ENCODE results near the gene MLX. TPM values are rescaled to one million over a fixed set of nuclear protein-coding genes. Genes with fewer than 3 reads are reported as not detected.
"Not testable (repeated sequence)": the region's sequence is repeated elsewhere in the genome, so short reads cannot be mapped to it uniquely, and the experiment has no call there.

MLX gene
- total RNA-seq, 2 experiments from 2014 or later, result 42.7 to 45.9 TPM

DNA sequence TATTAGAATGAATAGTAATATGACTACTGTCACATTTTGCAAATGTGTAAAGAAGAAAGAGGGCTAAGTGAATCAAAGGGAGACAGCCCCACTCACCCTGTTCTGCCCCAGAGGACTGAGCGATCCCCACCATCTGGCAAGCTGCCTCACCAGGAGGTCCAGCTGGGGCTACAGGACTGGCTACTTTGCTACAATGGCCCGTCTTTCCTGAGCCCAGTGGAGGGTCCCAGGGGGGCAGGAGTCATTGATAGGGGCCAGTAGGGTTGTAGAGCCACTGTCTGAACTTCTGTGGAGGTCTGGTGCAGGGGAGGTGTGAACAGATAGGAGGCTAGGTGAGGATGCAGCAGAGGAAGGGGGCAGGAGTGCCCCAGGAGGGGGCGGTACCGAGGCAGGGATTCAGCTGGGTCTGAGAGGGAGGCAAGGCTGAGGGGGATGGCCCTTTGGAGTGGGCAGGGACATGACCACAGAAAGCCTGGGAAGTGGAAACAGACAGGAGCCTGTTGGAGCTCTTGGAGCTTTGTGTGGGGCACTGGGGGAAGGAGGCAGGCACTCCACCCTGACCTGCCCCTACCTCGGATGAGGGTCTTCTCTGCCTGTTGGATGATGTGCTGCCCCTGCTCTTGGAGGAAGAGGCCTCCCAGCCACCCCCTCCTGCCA lies 10.8 kb upstream of the MLX start:
- CTCF ChIA-PET, result not testable (repeated sequence)

DNA sequence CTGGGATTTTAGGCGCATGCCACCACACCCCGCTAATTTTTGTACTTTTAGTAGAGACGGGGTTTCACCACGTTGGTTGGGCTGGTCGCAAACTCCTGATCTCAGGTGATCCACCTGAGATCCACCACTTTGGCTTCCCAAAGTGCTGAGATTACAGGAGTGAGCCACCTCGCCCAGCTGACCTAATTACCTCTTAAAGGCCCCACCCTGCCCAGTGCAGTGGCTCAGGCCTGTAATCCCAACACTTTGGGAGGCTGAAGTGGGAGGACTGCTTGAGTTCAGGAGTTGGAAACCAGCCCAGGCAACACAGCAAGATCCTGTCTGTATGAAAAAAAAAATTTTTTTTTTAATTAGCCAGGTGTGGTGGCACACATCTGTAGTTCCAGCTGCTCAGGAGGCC lies 7.8 kb upstream of the MLX start:
- ChIA-PET CTCF (interaction anchor here (1.1 to 1.4 kb wide), 2 partner anchors 10 to 19 kb away, joined by 3 read pairs; no protein-coding TSS in a partner anchor), POLR2A (interaction anchor here (1.2 kb wide), 1 partner anchor 8 kb away, joined by 4 read pairs; the partner anchor contains the start of gene MLX)
- ATAC-seq (no peak), DNase-seq (no peak)
- Mint-ChIP-seq H3K4me3 (no peak overlapping the region), H3K4me1 (ENCODE audit: low read depth) (peaks cover 31% of the 10 kb centered on the region), H3K9me3 (no peaks in the 10 kb centered on the region), H3K27ac (no peak overlapping the region), H3K27me3 (no peaks in the 10 kb centered on the region), H3K36me3 (ENCODE audit: low read depth) (peaks cover 15% of the 10 kb centered on the region)
- TF ChIP-seq, protein P1, sequence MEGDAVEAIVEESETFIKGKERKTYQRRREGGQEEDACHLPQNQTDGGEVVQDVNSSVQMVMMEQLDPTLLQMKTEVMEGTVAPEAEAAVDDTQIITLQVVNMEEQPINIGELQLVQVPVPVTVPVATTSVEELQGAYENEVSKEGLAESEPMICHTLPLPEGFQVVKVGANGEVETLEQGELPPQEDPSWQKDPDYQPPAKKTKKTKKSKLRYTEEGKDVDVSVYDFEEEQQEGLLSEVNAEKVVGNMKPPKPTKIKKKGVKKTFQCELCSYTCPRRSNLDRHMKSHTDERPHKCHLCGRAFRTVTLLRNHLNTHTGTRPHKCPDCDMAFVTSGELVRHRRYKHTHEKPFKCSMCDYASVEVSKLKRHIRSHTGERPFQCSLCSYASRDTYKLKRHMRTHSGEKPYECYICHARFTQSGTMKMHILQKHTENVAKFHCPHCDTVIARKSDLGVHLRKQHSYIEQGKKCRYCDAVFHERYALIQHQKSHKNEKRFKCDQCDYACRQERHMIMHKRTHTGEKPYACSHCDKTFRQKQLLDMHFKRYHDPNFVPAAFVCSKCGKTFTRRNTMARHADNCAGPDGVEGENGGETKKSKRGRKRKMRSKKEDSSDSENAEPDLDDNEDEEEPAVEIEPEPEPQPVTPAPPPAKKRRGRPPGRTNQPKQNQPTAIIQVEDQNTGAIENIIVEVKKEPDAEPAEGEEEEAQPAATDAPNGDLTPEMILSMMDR (IDR thresholded peaks at IDR 0.05), result no peak
- intact Hi-C loops (cut with micrococcal nuclease), result no loop called here

More for the DNA sequence above, 10.8 kb upstream of the MLX start:
- H3K27me3 Mint-ChIP-seq; DNase-seq; POLR2A ChIA-PET; H3K9me3 Mint-ChIP-seq; intact Hi-C loops (cut with micrococcal nuclease); H3K36me3 Mint-ChIP-seq (ENCODE audit: low read depth): not testable (repeated sequence)
- ATAC-seq, result peak; percentile 35
- Mint-ChIP-seq H3K4me1 (ENCODE audit: low read depth) (peaks cover 12% of the 10 kb centered on the region), H3K4me3 (peak overlapping the region; percentile 91), H3K27ac (peak overlapping the region; percentile 25)
- TF ChIP-seq, protein P1 (IDR thresholded peaks at IDR 0.05), result peak; percentile 39

DNA sequence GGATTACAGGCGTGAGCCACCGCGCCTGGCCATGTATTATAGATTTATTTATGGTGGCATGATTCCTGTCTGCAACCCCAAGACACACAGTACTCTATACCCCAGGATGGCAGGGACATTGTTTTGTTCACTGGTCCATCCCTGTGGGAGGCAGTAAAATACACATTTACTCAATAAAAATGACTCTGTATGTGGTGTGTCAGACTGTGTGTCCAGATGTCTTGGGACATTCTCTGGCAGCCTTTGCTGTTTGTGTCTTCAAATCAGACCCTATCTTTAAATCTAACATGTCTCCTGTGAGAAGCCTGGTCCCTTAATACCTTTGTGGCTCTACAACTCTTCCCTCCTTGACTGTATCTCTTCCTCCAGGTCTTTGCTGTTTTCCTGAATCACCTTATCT lies 6.7 kb upstream of the MLX start:
- no peaks in the 10 kb centered on the region for H3K27me3 Mint-ChIP-seq
- peaks cover 19% of the 10 kb centered on the region for H3K36me3 Mint-ChIP-seq (ENCODE audit: low read depth)
- peak overlapping the region; percentile 51 for H3K4me3 Mint-ChIP-seq
- ATAC-seq (no peak), DNase-seq (no peak)
- H3K27ac Mint-ChIP-seq, result no peak overlapping the region
- ChIA-PET CTCF (interaction anchor here (1.4 kb wide), 1 partner anchor 12 kb away, joined by 3 read pairs; no protein-coding TSS in a partner anchor), POLR2A (no interaction called here)
- no peaks in the 10 kb centered on the region for H3K9me3 Mint-ChIP-seq
- intact Hi-C loops (cut with micrococcal nuclease), result no loop called here
- peaks cover 33% of the 10 kb centered on the region for H3K4me1 Mint-ChIP-seq (ENCODE audit: low read depth)
- TF ChIP-seq, protein P1 (IDR thresholded peaks at IDR 0.05), result no peak

DNA sequence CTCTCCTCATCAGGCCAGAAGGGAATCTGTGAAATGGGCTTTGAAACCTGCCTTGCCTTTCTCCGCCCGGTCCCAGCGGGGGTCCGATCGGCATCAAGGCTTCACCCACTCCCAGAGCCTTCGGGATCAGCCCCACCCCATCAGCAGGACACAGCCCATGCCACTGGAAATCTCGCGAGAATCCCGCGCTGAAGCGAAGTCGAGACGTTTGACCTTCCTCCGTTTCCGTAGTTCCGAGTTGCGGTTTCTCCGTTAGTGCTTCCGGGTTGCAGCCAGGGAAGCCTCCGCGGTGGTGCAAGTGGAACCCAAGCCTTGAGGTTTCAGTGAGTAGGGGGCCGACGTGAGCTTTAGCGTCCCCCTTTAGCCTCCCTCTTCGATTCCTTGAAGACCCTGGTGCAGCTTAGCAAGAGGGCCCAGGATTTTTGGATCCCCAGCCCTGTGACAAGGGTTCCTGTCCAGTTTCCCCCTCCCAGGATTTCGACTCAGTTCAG lies 5.0 kb upstream of the MLX start, which contains the start of gene COASY:
Gene COASY (plus strand): TSS at position 252 of the 491 bp plus-strand sequence. CDS start 475 bp downstream, outside the sequence.
- TF ChIP-seq, protein P1 (IDR thresholded peaks at IDR 0.05), result no peak
- Mint-ChIP-seq H3K4me3 (peak within 1 kb of the TSS; percentile 88), H3K36me3 (ENCODE audit: low read depth) (peaks cover 26% of the 10 kb centered on the region), H3K27ac (peak within 1 kb of the TSS; percentile 90), H3K4me1 (ENCODE audit: low read depth) (peaks cover 34% of the 10 kb centered on the region), H3K27me3 (no peaks in the 10 kb centered on the region), H3K9me3 (no peaks in the 10 kb centered on the region)
- intact Hi-C loops (cut with micrococcal nuclease), result no loop called here
- peak; percentile 95 for DNase-seq
- CTCF ChIA-PET, result interaction anchor here (7.5 kb wide), 1 partner anchor 15 kb away, joined by 70 read pairs; the partner anchor contains the start of gene PSMC3IP
- ATAC-seq, result peak; percentile 80
- POLR2A ChIA-PET, result interaction anchor here (0.5 to 1.5 kb wide), 4 partner anchors 18 to 437 kb away, joined by 3 to 5 read pairs (median 3); no protein-coding TSS in a partner anchor
